Left renal cortex interstitium (tissue), 4 donors: ENCODE data around the gene FCN2. TPM values are rescaled to one million over a fixed set of nuclear protein-coding genes. Genes with fewer than 3 reads are reported as not detected.

Experiments
- DNase-seq, 4 donors: peaks; one replicate each; pipeline ENCODE4 v3.0.0-alpha.2; 2013; ENCODE audit warnings: low read depth in 4 of 4, low spot score in 2 of 4, missing footprints in 1 of 4
- polyA plus RNA-seq, 4 donors: library from polyadenylated mRNA; unstranded; fragments of 120-200 nt; gene quantifications; one replicate each; pipeline ENCODE4 v1.2.1, GENCODE V29; 2013; ENCODE audit not compliant: insufficient read length in 4 of 4

Gene FCN2
- under 1 TPM in 3 of 4 donors, not detected in 1; 0.66 to 0.95 (median 0.83) TPM for polyA plus RNA-seq

GRCh38 chr9:134880484-134881312 is at the start of gene FCN2:
FCN2 (plus strand) TSS chr9:134880810; CDS start chr9:134880822, 12 bp downstream.
- DNase-seq: no peak

DNA sequence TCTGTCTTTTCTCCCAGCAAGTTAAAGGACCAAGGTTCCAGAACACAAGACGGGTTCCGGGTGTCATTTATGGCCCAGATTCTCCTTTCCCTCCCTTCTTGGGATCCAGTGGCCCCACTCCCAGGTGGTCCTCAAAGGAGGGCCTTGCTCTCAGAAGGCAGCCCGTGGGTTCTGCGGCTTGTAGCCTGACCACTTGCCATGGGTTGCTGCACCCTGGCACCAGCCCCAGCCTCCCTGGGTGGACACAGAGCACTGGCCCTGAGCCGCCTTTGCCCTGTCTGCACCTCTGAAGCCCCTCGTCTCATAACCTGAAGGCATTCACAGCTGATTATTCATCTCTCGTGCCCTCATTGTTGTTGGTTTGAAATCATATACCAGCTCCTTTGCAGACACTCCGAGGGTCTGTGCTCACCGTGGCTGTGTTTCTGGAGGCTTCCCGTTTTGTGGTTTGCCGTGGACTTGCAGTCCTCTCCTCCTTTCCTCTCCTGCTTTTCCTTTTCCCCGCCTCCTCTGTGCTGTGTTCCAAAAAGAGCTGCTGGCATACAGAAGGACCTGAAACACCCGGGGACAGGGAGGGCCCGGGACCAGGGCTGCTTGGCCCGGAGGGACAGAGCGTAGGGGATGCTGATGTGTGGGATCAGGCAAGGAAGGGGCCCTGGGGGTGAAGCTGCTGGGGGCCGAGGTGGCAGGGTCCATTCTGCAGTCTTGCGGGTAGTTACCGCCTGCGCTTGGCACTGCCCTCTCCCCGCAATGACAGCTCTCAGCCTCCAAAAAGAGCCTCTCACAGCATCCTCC is 49.5 kb upstream of the FCN2 start:
- no peak for DNase-seq

DNA sequence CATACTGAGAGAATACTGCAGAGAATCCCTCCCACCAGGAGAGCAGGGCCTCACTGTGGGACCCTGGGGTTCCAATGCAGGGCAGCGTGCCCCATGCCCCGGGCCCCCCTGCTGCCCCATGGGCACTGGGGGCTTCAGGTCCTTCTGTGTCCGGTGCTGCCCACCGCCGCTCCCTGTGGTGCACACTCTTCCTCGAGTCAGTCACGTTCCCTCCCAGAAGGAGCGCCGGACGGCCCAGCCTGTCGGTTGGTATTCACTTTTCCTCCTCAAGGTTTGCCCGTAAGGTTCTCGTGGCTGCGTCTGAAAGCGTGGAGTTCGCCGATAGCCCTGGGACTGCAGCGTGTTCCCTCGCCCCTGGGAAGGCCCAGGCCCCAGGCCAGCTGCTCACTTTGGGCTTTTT is 48.1 kb upstream of the FCN2 start:
- no peak for DNase-seq

GRCh38 chr9:134833294-134833880 is 47.2 kb upstream of the FCN2 start:
- no peak for DNase-seq

- DNase-seq: no peak
These were observed 46.2 kb upstream of the FCN2 start for GRCh38 chr9:134834217-134834956.

GRCh38 chr9:134834957-134835419 is 45.6 kb upstream of the FCN2 start:
- no peak for DNase-seq

- no peak for DNase-seq
These were observed 45.2 kb upstream of the FCN2 start for GRCh38 chr9:134835448-134835847.

DNA sequence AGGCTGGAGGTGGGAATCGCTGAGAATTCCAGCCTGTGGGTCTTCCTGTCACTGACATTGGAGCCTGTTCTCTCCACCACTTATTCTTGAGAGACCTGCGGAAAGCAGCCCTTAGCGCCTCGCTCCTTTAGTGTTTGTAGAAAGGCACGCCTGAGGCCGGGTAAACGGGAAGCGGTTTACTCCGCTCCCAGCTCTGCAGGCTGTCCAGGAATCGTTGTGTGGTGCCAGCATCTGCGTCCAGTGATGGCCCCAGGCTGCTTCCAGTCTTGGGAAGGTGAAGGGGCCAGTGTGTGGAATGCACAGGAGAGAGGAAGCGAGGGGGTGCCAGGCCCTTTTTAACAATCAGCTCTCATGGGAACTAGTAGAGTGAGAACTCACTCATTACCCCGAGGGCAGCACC is 44.6 kb upstream of the FCN2 start:
- DNase-seq: no peak

- no peak for DNase-seq
These were observed 44.1 kb upstream of the FCN2 start for GRCh38 chr9:134836406-134836970.

DNA sequence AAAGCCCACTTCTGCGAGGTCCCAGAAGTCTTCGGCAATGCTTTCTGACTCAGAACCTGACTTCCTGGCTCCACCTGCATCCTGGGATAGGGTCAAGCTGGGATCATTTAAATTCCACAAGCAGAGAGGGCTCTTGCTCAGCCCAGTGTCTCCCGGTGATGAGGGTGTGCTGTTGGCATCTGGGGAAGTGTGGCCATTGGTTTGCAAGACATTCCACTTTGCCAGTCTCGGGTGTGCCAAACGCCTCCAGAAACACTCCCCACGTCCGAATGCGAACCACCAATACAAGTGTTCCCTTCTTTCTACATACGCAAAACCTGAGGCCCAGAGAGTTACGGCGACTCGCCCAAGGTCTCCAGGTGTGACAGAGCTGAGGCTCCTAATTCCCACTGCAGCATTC is 43.1 kb upstream of the FCN2 start:
- DNase-seq: no peak

DNA sequence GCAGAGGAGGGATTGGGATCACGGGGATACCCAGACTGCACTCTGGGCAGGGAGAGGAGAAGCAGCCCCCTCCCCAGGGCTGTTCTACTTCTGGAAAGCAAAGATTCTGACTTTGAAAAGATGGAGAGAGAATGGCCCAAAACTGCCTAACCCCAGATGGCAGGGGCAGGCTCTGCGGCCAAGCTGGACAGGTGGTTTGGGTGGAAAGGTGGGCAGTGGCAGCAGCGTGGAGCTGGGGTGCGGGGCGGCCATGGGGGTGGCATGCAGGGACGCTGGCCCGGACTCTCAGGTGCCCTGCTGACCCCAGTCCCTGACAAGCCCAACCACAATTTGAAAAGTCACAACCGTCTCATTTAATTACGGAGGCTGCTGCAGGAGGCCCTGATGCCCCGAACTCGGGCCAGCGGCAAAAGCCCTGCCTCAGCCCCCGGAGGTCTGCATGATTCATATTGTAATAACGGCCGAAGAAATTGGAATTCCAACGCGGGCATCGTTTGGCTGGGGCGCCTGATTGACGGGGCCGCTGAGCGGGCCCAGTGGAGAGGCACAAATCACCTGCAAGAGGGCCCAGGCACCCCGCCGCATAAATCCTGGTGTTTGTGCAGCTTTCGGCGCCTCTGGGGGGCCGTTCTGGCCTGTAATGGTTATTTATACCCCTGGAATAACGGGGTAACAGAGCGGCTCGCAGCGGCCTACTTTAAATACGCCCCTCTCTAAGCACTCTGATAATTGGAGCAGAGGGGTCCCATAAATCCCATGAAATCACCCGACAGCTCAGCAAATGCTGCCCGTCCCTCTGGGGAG is 41.8 kb upstream of the FCN2 start:
- no peak for DNase-seq

- DNase-seq: no peak
These were observed 41.0 kb upstream of the FCN2 start for GRCh38 chr9:134839455-134840125.

GRCh38 chr9:134840511-134840910 is 40.1 kb upstream of the FCN2 start:
- DNase-seq: no peak

- no peak for DNase-seq
These were observed 39.3 kb upstream of the FCN2 start for GRCh38 chr9:134841180-134841904.

- no peak for DNase-seq
These were observed 38.3 kb upstream of the FCN2 start for GRCh38 chr9:134842321-134842720.

GRCh38 chr9:134843740-134844139 is 36.9 kb upstream of the FCN2 start:
- DNase-seq: no peak

GRCh38 chr9:134844821-134845220 is 35.8 kb upstream of the FCN2 start:
- DNase-seq: no peak

GRCh38 chr9:134846187-134846586 is 34.4 kb upstream of the FCN2 start:
- DNase-seq: no peak
